T-helper 2 cell (primary cell): ENCODE results near the gene HMG20B.
A peak's percentile ranks its signal among the peaks of the same experiment; 100 is the strongest.

ENCODE experiments used
- DNase-seq, 5 experiments: peaks; one replicate each; pipeline versions ENCODE4 v3.0.0 to v3.0.0-alpha.2; 2012 to 2022

The HMG20B gene

DNA sequence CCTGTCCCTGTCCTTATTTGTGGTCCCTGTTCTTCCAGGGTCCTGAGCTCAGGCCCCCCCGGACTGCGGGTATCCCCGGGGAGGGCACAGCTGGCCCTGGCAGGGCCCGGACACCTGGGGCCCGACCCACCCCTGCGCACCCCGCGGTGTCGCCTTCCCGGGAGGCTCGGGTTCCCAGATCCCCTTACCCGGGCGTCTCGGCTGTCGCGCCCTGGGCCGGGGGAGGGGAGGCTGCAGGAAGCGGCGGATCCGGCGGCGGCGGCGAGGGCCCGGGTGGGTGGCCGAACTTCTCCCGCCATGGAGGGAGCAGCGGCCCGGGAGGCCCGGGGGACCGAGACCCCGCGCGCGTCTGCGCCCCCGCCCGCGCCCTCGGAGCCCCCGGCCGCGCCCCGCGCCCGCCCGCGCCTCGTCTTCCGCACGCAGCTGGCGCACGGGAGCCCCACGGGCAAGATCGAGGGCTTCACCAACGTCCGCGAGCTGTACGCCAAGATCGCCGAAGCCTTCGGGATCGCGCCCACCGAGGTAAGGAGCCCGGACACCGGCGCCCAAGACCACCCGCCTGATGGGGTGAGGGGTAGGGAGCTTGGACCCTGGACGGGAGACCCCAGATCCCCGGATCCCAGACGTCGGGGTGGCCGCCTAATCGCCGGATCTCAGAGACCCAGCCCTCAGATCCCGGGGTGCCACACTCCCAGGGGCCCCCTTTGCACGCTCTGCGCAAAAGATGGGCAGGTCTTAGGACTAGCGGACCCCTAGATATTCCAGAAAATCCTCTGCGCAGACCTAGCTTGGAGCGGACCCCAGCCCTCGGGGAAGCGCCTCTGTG lies 12.8 kb downstream of the HMG20B start, which contains the start of gene GIPC3:
Gene GIPC3 (plus strand): TSS at position 178 of the 826 bp plus-strand sequence. CDS start 120 bp downstream, at position 298.
- DNase-seq, result no peak

- peak in 1 of 5 experiments; percentile 24 for DNase-seq
These were observed 13.4 kb downstream of the HMG20B start for GRCh38 chr19:3586127-3586626.

GRCh38 chr19:3586707-3587346 lies 14.1 kb downstream of the HMG20B start:
- DNase-seq, result no peak

DNA sequence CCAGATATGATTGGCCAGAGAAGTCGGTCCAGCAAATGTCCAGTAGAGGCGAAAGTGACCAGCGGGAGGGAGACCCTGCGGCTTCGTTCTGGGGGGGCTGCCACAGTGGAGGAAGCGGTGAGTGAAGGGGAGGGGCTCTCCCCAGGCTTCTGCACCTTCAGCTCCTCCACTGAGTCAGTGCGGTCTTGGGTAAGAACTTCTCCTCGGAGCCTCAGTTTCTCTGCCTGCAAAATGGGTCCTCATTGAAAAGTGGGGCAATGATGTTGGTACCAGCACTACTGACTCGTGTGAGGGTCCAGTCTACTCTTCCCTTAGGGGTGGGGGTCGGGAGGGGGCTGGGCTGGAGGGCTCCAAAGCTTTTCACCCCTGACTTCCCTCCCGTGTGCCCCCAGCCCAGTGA lies 16.7 kb downstream of the HMG20B start:
- DNase-seq, result no peak

- DNase-seq, result no peak
These were observed 17.2 kb downstream of the HMG20B start for GRCh38 chr19:3589949-3590348.

GRCh38 chr19:3590991-3591659 lies 18.4 kb downstream of the HMG20B start:
- no peak for DNase-seq

GRCh38 chr19:3591876-3592613 lies 19.3 kb downstream of the HMG20B start:
- DNase-seq, result no peak

GRCh38 chr19:3593156-3593555 lies 20.4 kb downstream of the HMG20B start:
- DNase-seq, result no peak

DNA sequence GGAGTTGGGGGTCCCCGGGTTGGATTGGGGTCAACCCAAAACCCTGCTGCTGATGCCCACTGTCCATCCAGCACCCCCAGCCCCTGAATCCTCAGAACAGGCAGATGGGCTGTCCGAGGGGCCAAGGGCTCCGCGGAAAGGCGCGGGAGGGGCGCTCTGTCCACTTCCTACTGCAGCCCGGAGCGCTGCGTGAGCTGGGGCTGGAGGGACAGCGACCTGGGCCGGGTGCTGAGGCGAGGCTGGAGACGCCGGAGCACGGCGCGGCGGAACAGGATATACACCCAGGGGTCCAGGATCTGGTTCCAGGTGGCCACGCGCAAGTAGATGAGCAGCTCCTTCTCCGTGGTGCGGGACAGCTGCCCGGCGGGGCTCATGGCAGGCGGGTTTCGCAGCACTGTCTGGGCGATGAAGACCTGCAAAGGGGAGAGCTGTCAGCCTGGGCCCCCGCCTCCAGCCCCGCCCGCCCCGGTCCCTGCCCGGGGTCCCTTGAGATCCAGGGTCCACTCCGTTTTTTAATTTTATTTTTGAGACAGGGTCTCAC lies 22.8 kb downstream of the HMG20B start:
- no peak for DNase-seq

DNA sequence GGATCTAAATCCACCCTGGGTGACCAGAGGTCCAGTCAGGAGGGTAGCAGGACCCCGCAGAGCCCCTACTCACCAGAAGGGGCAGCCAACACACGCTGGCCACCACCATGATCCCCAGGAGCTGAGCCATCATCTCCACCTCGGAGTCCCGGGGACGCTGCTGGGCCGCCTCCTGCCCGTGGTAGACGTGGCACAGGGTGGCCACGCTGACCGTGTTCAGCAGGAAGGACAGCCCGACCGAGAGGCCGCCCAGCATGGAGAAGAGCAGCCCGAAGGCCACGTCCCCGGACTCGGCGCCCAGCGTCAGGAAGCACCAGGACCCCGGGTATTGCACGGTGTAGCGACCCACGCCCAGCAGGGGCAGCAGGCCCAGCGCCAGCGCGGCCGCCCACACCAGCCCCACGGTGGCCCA lies 27.0 kb downstream of the HMG20B start:
- no peak for DNase-seq

DNA sequence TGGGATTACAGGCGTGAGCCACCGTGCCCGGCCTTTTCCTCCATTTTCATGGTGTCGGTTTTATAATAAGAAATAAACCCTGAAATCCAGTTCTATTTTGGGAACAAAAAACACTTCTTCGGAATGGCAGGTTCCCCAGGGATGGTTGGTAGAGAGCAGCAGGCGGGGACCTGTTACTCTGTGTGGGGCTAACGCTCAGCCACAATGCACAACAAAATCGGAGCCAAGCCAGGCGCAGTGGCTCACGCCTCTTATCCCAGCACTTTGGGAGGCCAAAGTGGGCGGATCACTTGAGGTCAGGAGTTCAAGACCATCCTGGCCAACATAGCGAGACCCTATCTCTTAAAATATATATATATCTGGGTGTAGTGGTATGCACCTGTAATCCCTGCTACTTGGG lies 28.3 kb downstream of the HMG20B start:
- no peak for DNase-seq

GRCh38 chr19:3603121-3603811 lies 30.5 kb downstream of the HMG20B start:
- no peak for DNase-seq

DNA sequence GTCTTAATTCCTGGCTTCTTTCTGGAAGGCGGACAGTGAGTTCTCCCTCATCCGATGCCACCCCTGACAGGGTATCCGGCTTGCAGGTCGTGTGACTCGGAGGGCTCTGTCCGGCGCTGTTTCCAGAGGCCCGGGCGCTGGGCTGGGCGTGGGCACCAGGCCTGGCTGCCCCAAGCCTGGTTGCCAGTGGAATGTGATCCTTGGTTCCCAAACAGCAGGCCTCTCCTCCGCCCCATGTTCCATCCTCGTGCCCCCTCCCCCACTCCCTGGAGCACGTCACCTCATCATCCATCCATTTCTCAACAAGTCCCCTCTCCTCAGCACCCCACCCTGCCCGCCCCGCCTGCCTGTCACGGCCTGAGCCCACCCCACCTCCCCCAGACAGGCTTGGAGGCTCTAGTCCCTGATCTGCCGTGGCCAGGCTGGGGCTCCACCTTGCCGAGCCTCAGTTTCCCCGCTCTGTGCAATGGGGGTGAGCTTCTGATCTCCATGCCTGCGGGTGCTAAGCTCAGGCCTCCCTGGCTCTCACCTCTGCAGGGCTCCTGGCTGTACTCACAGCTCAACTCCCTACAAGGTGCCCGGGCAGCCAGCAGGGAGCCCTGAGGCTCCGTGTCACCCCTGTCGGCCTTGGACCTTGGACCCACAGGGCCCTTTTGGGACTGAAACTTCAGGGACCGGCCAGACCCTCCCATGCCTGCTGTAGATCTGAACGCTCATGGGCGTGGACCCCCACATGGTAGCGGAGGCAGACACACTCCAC lies 31.7 kb downstream of the HMG20B start:
- DNase-seq, result no peak

- no peak for DNase-seq
These were observed 32.2 kb downstream of the HMG20B start for GRCh38 chr19:3604987-3605343.

GRCh38 chr19:3605361-3605760 lies 32.6 kb downstream of the HMG20B start:
- no peak for DNase-seq

GRCh38 chr19:3605770-3606169 lies 33.0 kb downstream of the HMG20B start:
- DNase-seq, result no peak

DNA sequence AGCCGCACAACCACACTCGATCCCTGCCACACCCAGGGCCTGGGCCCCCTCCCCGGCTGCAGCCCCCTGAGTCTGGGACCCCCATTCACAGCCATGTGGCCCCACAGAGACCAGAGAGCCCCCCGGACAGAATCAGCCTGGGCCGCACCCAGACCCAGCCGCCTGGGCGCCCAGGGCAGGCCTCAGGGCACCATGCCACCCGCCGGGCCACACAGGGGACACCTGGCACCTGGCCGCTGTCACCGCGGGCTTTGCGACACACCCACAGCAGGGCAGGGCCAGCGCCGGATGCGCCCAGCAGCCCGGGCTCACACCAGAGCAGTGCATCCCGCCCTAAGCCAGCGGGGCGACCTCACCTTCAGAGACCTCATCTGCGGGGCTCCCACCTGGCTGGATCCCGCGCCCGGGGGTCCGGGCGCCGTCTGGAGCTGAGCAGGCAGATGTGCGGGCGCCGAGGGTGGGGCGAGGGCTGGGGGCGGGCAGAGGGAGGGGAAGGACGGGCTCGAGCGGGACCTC lies 33.5 kb downstream of the HMG20B start:
- no peak for DNase-seq

GRCh38 chr19:3606690-3607289 lies 34.0 kb downstream of the HMG20B start, which contains the start of gene TBXA2R:
Gene TBXA2R, minus strand, starts transcription at chr19:3606875. Its CDS starts 6,241 bp downstream, at chr19:3600634.
- peak in 2 of 5 experiments; percentile 26 to 27 for DNase-seq

- no peak for DNase-seq
These were observed 34.7 kb downstream of the HMG20B start for GRCh38 chr19:3607303-3608078.
